GM18520 (cell line): Measurements from ENCODE around the gene INSYN2B.

Source experiments
- ATAC-seq: cut with Tn5 transposase; IDR thresholded peaks from one replicate; pipeline ENCODE4 v1.9.1; 2021; ENCODE audit not compliant: unreplicated experiment

INSYN2B gene

DNA sequence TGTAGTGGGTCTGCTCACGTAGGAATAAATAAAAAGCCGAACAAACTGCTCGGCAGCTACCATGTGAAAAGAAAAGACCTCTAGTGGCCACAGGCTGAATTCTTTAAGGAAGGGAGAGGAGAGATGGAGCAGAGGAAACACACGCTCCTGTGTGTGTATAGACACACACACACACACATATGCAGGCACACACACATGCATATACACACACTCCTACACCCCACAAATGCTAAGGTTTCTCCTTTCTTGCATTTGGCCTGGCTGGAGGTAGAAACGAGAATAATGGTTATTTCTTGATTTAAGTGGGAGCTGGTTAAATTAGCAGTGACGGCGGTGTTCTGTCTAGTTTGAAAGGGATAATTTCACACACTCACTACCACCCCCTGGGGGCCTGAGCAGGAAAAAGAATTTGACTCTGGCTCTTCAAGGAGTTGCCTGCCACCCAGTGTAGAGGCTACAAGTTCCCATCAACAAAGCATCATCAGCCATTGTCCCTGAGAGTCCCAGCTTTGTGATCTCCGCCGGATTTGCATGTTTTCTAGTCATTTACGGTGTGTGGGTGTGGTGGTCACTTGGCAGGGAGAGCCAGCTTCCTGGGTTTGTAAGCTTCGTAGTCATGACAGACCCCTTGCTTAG lies at the start of gene INSYN2B:
INSYN2B (minus strand) TSS at position 78 of the 636 bp plus-strand sequence. CDS start 96,597 bp downstream, outside the sequence.
- no peak for ATAC-seq

DNA sequence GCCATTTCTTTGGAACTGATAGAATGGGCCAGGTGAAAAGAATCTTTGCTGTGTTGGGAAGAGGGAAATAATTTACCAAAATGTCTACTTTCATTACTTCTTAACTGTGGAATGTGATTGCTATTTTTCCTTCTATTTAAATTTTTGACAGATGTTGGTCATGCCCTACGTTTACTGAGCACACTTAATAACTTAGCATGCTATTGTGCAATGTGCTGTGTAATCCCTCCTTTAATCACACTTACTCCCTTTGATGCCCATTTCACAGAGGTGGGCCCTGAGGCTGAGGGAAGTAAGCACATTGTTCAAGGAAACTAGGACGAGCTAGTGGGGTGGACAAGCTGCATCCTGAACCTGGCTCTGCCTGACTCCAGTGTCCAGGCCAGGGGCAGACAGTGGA lies 47.8 kb upstream of the INSYN2B start:
- no peak for ATAC-seq

DNA sequence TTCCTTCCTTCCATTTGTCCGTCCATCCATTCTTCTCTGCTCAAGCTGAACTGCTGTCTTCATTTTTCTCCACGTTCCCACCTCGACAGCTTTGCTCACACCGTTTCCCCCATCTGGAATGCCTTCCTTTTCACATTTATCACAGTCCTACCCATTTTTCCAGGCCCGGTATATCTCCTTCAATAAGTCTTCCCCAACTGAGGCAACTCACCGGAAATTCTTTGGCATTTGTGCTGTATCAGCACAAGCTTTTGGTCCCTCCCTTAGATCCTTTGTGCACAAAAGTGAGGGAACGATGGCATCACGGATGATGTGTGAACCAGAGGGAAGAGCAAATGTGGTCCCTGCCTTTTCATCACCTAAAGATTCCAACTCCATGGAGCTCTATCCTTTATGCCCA lies 45.6 kb upstream of the INSYN2B start:
- ATAC-seq, result no peak

DNA sequence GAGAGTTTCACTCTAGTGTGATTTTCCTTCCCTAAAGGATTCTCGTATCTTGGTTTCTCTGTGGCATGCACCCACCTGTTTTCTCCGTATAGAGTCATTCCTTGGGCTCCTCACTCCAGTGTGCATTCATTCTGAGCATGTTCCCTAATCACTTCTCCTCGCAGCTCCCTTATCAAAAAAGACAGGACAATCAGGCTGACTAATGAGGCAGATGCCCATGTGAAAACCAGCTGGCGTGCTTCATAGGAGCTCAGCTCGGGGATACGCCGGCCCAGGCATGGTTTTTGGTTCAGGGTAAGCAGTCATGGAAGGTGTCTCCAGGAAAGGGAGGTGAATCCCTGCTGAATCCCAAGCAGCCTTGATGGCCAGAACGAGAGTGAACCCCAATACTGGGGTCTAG lies 41.2 kb upstream of the INSYN2B start:
- ATAC-seq, result no peak

GRCh38 chr5:170020423-170020822 lies 40.1 kb upstream of the INSYN2B start:
- ATAC-seq, result no peak

DNA sequence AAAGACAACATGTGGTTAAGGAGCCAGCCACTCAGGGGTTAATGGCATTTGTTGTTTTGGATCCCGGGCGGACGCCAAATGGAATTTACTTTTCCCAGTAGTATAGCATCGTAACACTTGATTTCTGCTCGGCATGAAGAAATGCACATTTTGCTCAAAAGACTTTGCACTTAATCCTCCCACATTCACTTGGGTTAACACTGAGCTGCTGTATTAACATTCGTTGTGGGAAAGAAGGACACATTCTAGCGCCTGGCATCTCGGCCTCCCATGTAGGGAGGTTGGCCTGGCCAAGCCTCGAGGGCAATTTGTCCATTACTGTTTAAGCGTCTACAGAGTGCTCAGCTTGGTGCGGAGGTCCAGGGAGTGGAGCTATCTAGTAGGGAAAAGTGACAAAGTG lies 32.3 kb upstream of the INSYN2B start:
- no peak for ATAC-seq

GRCh38 chr5:170011751-170012150 lies 31.5 kb upstream of the INSYN2B start:
- no peak for ATAC-seq

DNA sequence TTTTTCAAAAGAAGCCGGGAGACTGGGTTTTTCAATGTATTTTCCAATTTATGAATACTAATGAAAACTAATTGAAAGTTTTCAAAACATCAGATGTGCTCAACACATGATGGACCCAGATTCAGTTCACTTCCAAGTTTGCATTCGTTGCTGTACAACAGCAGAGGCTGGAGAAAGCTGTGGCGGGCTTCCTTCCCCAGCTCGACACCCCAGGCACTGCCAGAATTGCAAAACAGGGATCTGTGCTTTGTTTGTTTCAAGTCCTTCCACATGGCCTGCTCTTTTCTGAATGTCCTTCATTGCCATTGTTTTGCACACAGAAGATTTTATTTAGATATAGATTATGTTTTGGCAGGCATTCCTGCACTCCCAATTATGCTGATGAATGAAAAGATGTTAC lies 30.3 kb upstream of the INSYN2B start:
- no peak for ATAC-seq

DNA sequence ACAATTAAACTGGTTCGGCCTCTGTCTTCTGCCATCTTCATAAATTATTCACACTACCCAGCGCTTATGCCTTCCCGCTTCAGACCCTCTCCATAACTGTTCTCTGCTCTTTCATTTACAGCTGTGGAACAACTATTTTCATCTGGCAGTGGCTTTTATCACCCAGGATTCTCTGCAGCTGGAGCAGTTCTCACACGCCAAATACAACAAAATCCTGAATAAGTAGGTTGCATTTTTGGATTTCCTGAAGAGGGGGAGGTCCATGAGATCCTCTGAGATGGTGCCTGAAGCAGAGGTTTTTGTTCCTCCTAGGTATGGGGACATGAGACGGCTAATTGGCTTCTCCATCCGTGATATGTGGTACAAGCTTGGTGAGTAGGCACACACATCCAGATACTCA lies 28.1 kb upstream of the INSYN2B start:
- no peak for ATAC-seq

DNA sequence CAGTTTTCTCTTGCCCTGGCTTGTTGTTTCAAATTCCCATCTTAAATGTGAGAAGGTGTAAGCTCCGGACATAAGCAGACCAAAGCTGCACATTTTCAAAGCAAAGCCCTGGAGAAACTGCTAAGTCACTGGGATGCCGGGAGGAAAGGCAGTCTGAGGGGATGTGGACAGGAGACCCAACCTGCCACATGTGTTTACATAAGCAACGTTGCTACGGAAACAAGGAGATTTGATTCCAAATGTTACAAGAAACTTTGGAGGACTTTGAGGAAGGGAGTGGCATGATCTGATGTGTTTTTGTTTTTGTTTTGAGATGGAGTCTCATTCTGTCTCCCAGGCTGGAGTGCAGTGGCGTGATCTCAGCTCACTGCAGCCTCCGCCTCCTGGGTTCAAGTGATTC lies 25.7 kb upstream of the INSYN2B start:
- no peak for ATAC-seq

- no peak for ATAC-seq
Measured at GRCh38 chr5:170000155-170000554, 19.9 kb upstream of the INSYN2B start.

DNA sequence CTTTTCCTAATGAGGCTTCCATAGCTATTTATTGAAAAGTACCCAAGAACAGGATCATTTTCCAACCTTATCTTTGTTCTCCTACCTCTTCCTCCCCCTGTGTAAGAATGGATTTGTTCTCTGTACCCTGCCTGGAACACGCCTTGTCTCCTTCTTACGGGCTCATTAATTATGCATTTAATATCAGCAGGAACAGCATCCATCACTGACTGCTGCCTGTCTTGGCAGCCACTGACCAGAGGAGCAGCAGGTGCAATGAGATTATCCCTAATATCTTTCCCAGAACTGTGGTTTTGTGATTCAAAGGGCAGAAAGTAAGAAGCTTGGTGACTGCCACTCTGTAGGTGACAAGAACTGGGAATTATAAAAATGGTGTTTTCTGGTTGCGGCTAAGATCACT lies 19.3 kb upstream of the INSYN2B start:
- ATAC-seq, result no peak

GRCh38 chr5:169997798-169998197 lies 17.5 kb upstream of the INSYN2B start:
- ATAC-seq, result no peak

DNA sequence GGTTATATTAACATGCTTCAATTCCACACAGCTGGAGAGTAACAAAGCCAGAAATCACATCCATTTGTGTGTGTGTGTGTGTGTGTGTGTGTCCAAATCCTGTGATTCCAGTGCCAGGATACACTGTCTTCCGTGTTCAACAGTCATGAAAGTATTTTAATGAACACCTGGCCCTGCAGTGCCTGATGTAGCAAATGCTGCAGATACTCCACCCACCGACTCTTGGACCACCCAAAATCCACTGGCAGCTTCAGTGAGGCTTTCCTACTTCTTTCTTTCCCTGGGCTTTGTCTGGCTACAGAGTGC lies 13.1 kb upstream of the INSYN2B start:
- ATAC-seq, result no peak

DNA sequence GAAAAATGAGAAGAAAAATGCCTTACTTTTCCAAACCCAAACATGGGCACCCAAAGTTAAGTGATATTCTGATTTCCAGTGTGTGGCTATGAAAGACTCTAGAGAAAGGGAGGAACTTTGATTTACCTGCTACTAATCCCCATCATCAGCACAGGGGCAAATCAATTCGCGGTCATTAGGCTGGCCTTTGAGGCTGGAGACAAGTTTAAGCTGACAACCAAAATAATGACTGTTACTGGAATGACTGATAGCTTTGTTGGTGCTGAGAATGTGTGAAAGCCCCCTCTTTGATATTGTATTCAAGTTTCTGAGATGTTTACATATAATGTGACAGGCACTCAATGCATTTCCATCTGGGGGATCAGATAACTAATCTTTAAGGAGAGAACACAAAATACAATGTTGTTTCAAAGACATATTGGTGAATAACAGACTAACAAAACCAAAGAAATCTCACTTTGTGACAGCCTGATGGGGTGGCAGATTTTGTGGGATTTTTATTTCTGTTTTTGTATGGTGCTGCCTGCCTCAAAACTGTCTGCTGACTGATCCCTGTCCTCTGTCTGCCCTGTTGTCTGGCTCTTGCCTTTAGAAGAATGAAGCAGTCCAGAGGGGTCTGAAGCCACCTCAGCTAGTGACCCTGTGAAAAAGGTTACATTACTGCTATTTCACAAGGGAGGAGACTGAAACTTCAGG lies 12.6 kb upstream of the INSYN2B start:
- ATAC-seq, result no peak

GRCh38 chr5:169991115-169991869 lies 11.0 kb upstream of the INSYN2B start:
- no peak for ATAC-seq

- no peak for ATAC-seq
Measured at GRCh38 chr5:169989365-169989764, 9.1 kb upstream of the INSYN2B start.

- ATAC-seq, result no peak
Measured at GRCh38 chr5:169988947-169989346, 8.7 kb upstream of the INSYN2B start.

DNA sequence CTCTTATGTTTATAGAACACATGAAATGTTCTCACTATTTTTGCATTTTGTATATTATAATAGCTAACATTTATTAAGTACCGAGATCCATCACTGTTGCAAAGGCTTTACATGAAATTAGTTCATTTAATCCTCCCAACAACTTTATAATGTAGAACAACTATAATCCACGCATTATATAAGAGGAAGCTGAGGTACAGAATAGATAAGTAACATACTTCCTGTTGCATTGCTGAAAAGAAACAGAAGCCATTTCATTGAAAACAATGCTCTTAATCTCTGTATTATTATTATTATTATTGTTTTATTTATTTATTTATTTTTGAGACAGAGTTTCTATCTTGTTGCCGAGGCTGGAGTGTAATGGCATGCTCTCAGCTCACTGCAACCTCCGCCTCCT lies 7.9 kb upstream of the INSYN2B start:
- no peak for ATAC-seq

DNA sequence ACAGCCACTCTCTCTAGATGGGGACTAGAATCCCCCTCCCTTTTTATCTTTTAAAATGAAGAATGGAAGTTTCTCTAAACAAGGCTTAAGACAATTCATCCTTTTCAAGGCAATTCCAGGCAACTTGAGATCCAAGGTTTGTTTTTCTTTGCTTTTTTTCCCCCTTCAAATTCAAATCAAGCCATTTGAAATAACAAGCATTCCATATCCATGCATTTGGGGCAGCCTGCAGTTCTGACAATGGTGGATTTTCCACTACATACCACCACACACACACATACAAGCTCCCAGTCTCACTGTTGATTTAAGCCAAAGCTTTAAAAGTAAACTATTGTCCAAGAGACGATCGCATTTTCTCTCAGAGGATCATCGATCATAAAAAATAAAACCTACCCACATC lies 424 bp downstream of the INSYN2B start:
- ATAC-seq, result no peak

DNA sequence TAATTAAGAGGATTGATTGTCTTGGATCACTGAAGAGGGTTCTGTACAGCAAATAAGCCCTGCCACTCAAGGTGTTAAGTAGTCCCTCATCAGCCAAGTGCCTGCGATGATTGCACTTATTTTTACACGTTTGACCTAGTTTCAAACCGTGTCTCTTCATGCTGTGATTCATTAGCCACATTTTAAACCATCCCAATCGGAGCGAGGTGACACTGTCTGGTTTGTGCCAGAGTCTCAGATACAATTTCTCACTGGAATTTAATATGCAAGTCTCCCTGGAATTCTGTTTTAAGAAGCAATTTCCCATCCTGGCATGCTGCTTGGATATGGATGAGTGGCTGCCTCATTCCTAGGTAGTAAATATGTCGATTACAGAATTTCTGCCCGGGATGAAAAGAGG lies 1.6 kb downstream of the INSYN2B start:
- ATAC-seq, result no peak

DNA sequence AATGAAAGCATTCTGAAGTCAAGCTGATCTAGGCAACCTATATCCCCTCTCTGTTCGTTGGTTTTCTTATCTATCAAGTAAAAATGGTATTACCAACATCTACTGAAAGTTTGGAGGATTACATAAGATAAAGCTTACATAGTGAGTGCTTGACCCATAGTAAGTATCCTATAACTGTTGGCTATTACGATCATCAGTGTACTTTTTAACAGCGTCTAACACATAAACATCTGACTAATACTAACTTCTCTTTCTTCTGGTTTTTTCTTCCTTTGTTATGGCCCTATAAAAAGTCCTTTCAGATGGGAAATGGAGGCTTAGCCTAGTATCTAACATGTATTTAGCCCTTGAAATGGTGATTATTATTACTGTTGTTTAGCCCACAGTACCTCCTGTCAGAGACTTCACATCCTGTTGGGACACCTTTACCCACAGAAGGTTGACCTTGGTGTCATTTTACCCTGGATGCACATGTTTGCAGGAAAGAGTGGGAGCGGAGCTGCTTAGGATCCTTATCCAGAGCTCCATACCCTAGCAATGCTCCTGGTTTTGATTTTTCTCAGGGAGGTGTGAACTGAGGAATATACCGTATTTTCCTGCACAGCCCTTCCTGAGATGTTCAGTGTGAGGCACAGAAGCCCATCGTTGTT lies 6.0 kb downstream of the INSYN2B start:
- no peak for ATAC-seq
